ENCODE measurements around the gene TMBIM4. TPM values are rescaled to one million over a fixed set of nuclear protein-coding genes. Genes with fewer than 3 reads are reported as not detected.
A peak's percentile ranks its signal among the peaks of the same experiment; 100 is the strongest.

Gene TMBIM4
- total RNA-seq, 1 donor: 94.1 TPM

DNA sequence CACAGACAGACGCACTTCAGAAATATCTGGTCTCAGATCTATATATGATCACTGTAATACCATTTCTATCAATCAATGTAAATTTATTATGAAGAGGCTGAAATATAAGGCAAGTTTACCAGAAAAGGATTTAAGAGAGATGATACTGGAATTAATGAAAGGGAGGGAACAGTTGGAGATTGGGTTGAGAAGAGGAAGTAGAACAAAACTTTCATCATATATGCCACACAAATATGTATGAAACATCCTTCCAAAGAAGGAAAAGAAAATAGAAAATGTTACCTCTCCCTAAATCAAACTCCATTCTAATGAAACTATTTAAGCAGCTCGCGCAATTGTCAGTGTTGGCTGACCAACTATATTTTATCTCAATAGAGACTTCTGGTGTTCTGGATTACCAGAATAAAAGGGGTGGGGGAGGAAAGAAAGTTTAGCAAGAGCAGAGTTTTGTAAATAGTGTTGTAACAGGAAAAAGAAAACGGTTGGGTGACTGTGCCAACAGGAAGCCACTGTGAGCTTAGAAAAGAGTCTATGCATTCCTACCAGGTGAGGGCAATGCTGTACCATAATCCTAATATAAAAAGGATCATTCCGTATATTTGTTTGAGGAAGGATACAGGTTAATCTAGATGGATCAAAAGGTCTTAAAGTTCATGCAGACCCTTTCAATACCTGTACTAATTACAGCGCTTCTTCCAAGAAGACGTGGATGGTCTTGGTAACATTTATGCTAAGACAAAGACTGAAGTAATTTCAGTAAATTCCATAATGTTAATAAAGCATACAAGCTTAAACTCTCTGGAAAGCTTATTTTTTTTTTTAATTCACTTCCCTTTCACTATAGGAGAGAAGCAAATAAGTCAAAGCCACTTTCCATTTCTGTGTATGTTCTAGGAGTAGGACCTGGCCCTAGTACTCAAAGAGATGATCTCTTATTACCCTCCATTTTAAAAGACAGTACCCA lies 24.7 kb downstream of the TMBIM4 start:
- peaks cover 19% of the 10 kb centered on the region for H3K79me2 ChIP-seq (ENCODE audit: insufficient read depth, low read length)
- H4K20me1 ChIP-seq (ENCODE audit: insufficient read depth, low read length): no peaks in the 10 kb centered on the region
- peak overlapping the region; percentile 15 for H3K27ac ChIP-seq (ENCODE audit: low read depth, low read length)
- no peaks in the 10 kb centered on the region for H3K9me3 ChIP-seq (ENCODE audit: low read depth, low read length)
- H3K4me3 ChIP-seq (ENCODE audit: insufficient read depth, low read length): no peak overlapping the region
- peaks cover 33% of the 10 kb centered on the region for H3K36me3 ChIP-seq (ENCODE audit: insufficient read depth, low read length)
- H3K4me1 ChIP-seq (ENCODE audit: insufficient read depth, low read length): no peaks in the 10 kb centered on the region
- TF ChIP-seq CTCF (IDR thresholded peaks at IDR 0.05; ENCODE audit: extremely low read depth, low read depth, low read length): peak; percentile 80
- DNase-seq (ENCODE audit: insufficient read length, low spot score, missing footprints): peak; percentile 62
- no peaks in the 10 kb centered on the region for H3K27me3 ChIP-seq (ENCODE audit: insufficient read depth, low read length)
- H2AFZ ChIP-seq (ENCODE audit: low read length): no peak overlapping the region
- H3K4me2 ChIP-seq (ENCODE audit: insufficient read depth, low read length): peak overlapping the region; percentile 18

GRCh38 chr12:66143868-66144267 lies 25.9 kb downstream of the TMBIM4 start:
- no peaks in the 10 kb centered on the region for H3K9me3 ChIP-seq (ENCODE audit: low read depth, low read length)
- H4K20me1 ChIP-seq (ENCODE audit: insufficient read depth, low read length): no peaks in the 10 kb centered on the region
- no peak overlapping the region for H3K4me3 ChIP-seq (ENCODE audit: insufficient read depth, low read length)
- peaks cover 23% of the 10 kb centered on the region for H3K79me2 ChIP-seq (ENCODE audit: insufficient read depth, low read length)
- TF ChIP-seq CTCF (IDR thresholded peaks at IDR 0.05; ENCODE audit: extremely low read depth, low read depth, low read length): no peak
- H3K4me2 ChIP-seq (ENCODE audit: insufficient read depth, low read length): no peak overlapping the region
- H3K27me3 ChIP-seq (ENCODE audit: insufficient read depth, low read length): no peaks in the 10 kb centered on the region
- no peak overlapping the region for H2AFZ ChIP-seq (ENCODE audit: low read length)
- no peak overlapping the region for H3K27ac ChIP-seq (ENCODE audit: low read depth, low read length)
- no peak for DNase-seq (ENCODE audit: insufficient read length, low spot score, missing footprints)
- no peaks in the 10 kb centered on the region for H3K4me1 ChIP-seq (ENCODE audit: insufficient read depth, low read length)
- peaks cover 33% of the 10 kb centered on the region for H3K36me3 ChIP-seq (ENCODE audit: insufficient read depth, low read length)

DNA sequence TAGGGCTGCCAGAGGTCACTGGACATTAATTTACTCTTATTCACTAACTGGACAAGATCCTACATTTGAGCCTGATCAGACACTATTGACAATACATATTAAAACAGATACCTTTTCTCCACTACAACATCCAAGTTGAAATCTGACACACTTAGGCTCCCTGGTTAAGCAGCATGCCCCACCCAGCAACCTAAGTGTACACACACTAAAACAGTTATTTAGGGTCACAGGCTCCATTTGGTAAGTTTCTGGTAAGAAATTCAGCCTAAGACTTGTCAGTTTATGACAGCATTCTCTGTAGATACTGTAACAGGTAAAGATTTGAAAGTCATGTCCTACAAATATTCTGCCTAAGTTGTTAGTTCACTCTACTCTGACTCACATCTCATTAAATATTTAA lies 27.0 kb downstream of the TMBIM4 start:
- no peak for TF ChIP-seq CTCF (IDR thresholded peaks at IDR 0.05; ENCODE audit: extremely low read depth, low read depth, low read length)
- Histone ChIP-seq H3K27me3 (ENCODE audit: insufficient read depth, low read length) (no peaks in the 10 kb centered on the region), H3K9me3 (ENCODE audit: low read depth, low read length) (no peaks in the 10 kb centered on the region), H2AFZ (ENCODE audit: low read length) (no peak overlapping the region), H3K4me2 (ENCODE audit: insufficient read depth, low read length) (no peak overlapping the region), H3K27ac (ENCODE audit: low read depth, low read length) (no peak overlapping the region), H3K79me2 (ENCODE audit: insufficient read depth, low read length) (peaks cover 23% of the 10 kb centered on the region), H4K20me1 (ENCODE audit: insufficient read depth, low read length) (no peaks in the 10 kb centered on the region), H3K4me1 (ENCODE audit: insufficient read depth, low read length) (no peaks in the 10 kb centered on the region), H3K36me3 (ENCODE audit: insufficient read depth, low read length) (peaks cover 41% of the 10 kb centered on the region), H3K4me3 (ENCODE audit: insufficient read depth, low read length) (no peak overlapping the region)
- no peak for DNase-seq (ENCODE audit: insufficient read length, low spot score, missing footprints)

DNA sequence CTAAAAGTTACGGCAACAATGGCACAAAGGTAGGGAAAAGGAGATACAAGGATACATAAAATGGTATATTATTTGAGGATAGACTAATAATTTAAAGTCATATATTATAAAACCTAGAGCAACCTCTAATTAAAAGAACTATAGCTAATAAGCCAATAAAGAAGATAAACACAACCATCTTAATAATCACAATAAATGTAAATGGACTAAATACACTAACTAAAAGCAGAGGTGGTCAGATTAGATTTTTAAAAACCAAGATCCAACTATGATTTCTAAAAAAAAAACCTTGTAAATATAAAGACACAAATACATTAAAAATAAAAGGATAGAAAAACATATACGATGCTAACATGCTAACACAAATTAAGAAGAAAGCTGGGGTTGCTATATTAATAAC lies 28.5 kb downstream of the TMBIM4 start:
- Histone ChIP-seq H3K4me2 (ENCODE audit: insufficient read depth, low read length) (no peak overlapping the region), H3K79me2 (ENCODE audit: insufficient read depth, low read length) (peaks cover 23% of the 10 kb centered on the region), H3K27ac (ENCODE audit: low read depth, low read length) (no peak overlapping the region), H3K9me3 (ENCODE audit: low read depth, low read length) (no peaks in the 10 kb centered on the region), H3K4me1 (ENCODE audit: insufficient read depth, low read length) (no peaks in the 10 kb centered on the region), H4K20me1 (ENCODE audit: insufficient read depth, low read length) (no peaks in the 10 kb centered on the region), H3K4me3 (ENCODE audit: insufficient read depth, low read length) (no peak overlapping the region), H3K27me3 (ENCODE audit: insufficient read depth, low read length) (no peaks in the 10 kb centered on the region), H3K36me3 (ENCODE audit: insufficient read depth, low read length) (peaks cover 55% of the 10 kb centered on the region), H2AFZ (ENCODE audit: low read length) (no peak overlapping the region)
- no peak for TF ChIP-seq CTCF (IDR thresholded peaks at IDR 0.05; ENCODE audit: extremely low read depth, low read depth, low read length)
- DNase-seq (ENCODE audit: insufficient read length, low spot score, missing footprints): no peak

Data from osteoblast (primary cell).